MM.1S (cell line): ENCODE data around the gene SCFD2.

Source experiments
- DNase-seq: peaks from one replicate; pipeline ENCODE4 v3.0.0-alpha.2; 2015
- H2AFZ ChIP-seq: fragments of 300-600 bp; sonication (generic); 2 replicates; pipeline ENCODE4 v1.6.0; 2016; ENCODE audit warnings: antibody characterized with exemption, low read length
- H3F3A ChIP-seq: fragments of 300-600 bp; sonication (generic); 2 replicates; pipeline ENCODE4 v1.6.1; 2016; ENCODE audit warnings: mild to moderate bottlenecking, antibody characterized with exemption, low read length, moderate library complexity, mixed read lengths; ENCODE audit not compliant: insufficient read depth
- H3K27ac ChIP-seq: fragments of 300-600 bp; sonication (generic); 2 replicates; pipeline ENCODE4 v1.5.1; 2016; ENCODE audit warnings: mild to moderate bottlenecking, low read length
- H3K27me3 ChIP-seq: fragments of 300-600 bp; sonication (generic); replicated peaks from 2 replicates; pipeline ENCODE4 v1.6.0; 2016; ENCODE audit warnings: low read length; ENCODE audit not compliant: insufficient read depth
- H3K36me3 ChIP-seq: fragments of 300-600 bp; sonication (generic); replicated peaks from 2 replicates; pipeline ENCODE4 v1.6.1; 2016; ENCODE audit warnings: mild to moderate bottlenecking, low read length, mixed read lengths; ENCODE audit not compliant: insufficient read depth
- H3K4me1 ChIP-seq: fragments of 300-600 bp; sonication (generic); 2 replicates; pipeline ENCODE4 v1.6.1; 2016; ENCODE audit warnings: low read length, mixed read lengths
- H3K4me2 ChIP-seq: fragments of 300-600 bp; sonication (generic); 2 replicates; pipeline ENCODE4 v1.6.0; 2016; ENCODE audit warnings: low read depth, low read length
- H3K4me3 ChIP-seq: fragments of 300-600 bp; sonication (generic); 2 replicates; pipeline ENCODE4 v1.5.1; 2016; ENCODE audit warnings: low read length, mixed read lengths
- H3K79me2 ChIP-seq: fragments of 300-600 bp; sonication (generic); 2 replicates; pipeline ENCODE4 v1.6.1; 2016; ENCODE audit warnings: mixed run types, low read length, mixed read lengths
- H3K9ac ChIP-seq: fragments of 300-600 bp; sonication (generic); 2 replicates; pipeline ENCODE4 v1.6.1; 2016; ENCODE audit warnings: low read length, mixed read lengths
- H3K9me2 ChIP-seq: fragments of 300-600 bp; sonication (generic); replicated peaks from 2 replicates; pipeline ENCODE4 v1.6.1; 2016; ENCODE audit warnings: mild to moderate bottlenecking, low read length, mixed read lengths; ENCODE audit not compliant: insufficient read depth
- H3K9me3 ChIP-seq: fragments of 300-600 bp; sonication (generic); replicated peaks from 2 replicates; pipeline ENCODE4 v1.6.1; 2016; ENCODE audit warnings: mild to moderate bottlenecking, low read length, mixed read lengths; ENCODE audit not compliant: insufficient read depth
- H4K20me1 ChIP-seq: fragments of 300-600 bp; sonication (generic); 2 replicates; pipeline ENCODE4 v1.6.1; 2016; ENCODE audit warnings: mild to moderate bottlenecking, low read length, moderate library complexity, mixed read lengths; ENCODE audit not compliant: insufficient read depth
- EZH2 ChIP-seq: fragments of 300-600 bp; sonication (generic); optimal IDR thresholded peaks from 2 replicates; pipeline ENCODE3; 2017; ENCODE audit warnings: low read depth, mild to moderate bottlenecking, antibody characterized with exemption, low read length, mixed read lengths
- EZH2phosphoT487 ChIP-seq: fragments of 300-600 bp; sonication (generic); IDR thresholded peaks from 2 replicates; pipeline ENCODE4 v1.6.1; 2018; ENCODE audit warnings: antibody characterized with exemption, low read length
- TF ChIP-seq, protein P1 (sequence below): fragments of 300-600 bp; sonication (generic); IDR thresholded peaks from 2 replicates; pipeline ENCODE4 v1.5.1; 2016; ENCODE audit warnings: antibody characterized with exemption, low read length, mixed read lengths

The SCFD2 gene

DNA sequence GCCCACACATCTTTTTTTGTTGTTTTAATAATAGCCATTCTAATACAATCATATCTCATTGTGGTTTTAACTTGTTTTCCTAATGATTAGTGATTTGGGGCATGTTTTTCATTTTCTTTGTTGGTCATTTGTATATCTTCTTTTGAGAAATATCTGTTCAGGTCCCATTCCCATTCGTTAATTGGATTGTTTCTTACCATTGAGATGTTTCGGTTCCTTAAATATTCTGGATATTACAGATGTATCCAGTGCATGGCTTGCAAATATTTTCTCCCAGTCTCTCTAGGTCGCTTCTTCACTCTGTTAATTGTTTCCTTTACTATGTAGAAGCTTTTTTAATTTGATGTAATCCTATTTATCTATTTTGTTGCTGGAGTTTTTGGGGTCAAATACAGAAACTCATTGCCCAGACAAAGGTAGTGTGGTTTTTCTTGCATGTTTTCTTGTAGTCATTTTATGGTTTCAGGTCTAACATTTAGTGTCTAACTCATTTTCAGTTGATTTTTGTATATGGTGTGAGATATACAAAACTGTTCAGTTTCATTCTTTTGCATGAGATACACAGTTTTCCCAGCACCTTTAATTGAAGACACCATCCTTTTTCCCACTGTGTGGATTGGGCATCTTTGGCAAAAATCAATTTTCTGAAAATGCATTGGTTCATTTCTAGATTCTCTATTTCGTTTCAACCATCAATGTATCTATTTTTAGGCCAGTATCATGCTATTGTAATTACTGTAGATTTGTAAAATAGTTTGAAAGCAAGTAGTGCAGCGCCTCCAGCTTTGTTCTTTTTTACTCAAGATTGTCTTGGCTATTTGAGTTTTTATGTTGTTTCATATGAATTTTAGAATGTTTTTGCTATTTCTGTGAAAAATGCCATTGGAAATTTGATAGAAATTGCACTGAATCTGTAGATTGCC is 195.9 kb downstream of the SCFD2 start:
- no peak overlapping the region for H3K4me2 ChIP-seq
- no peak for DNase-seq
- peaks cover 23% of the 10 kb centered on the region for H3K27me3 ChIP-seq
- H3F3A ChIP-seq = no peaks in the 10 kb centered on the region
- no peaks in the 10 kb centered on the region for H3K9me2 ChIP-seq
- no peaks in the 10 kb centered on the region for H3K9me3 ChIP-seq
- no peak overlapping the region for H3K9ac ChIP-seq
- no peak overlapping the region for H3K27ac ChIP-seq
- no peaks in the 10 kb centered on the region for H3K79me2 ChIP-seq
- no peaks in the 10 kb centered on the region for H3K36me3 ChIP-seq
- no peaks in the 10 kb centered on the region; the same call in 1 of the 2 replicates for H4K20me1 ChIP-seq
- no peak overlapping the region for H3K4me3 ChIP-seq
- no peak for TF ChIP-seq EZH2phosphoT487
- TF ChIP-seq EZH2 = no peak
- TF ChIP-seq, protein P1, sequence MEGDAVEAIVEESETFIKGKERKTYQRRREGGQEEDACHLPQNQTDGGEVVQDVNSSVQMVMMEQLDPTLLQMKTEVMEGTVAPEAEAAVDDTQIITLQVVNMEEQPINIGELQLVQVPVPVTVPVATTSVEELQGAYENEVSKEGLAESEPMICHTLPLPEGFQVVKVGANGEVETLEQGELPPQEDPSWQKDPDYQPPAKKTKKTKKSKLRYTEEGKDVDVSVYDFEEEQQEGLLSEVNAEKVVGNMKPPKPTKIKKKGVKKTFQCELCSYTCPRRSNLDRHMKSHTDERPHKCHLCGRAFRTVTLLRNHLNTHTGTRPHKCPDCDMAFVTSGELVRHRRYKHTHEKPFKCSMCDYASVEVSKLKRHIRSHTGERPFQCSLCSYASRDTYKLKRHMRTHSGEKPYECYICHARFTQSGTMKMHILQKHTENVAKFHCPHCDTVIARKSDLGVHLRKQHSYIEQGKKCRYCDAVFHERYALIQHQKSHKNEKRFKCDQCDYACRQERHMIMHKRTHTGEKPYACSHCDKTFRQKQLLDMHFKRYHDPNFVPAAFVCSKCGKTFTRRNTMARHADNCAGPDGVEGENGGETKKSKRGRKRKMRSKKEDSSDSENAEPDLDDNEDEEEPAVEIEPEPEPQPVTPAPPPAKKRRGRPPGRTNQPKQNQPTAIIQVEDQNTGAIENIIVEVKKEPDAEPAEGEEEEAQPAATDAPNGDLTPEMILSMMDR = no peak
- no peaks in the 10 kb centered on the region for H3K4me1 ChIP-seq
- H2AFZ ChIP-seq = no peak overlapping the region

DNA sequence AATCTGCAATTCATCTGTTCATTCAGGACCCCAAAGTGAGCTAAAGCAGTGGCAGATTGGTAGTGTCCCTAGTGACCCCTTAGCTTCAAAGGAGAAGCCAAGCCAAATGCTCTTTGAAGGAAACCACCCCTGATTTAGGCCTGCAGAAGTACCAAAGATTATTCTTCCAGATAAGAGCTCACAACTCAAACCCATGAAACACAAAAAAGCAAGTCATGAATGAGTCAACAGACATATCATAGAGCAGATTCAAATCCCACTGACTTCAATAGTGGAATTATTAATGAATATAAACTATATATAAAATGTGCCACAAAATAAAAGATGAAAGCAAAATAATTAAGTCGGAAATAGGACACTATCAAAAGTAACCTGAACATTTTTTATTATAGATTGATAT is 197.6 kb downstream of the SCFD2 start:
- TF ChIP-seq EZH2phosphoT487 (no peak), EZH2 (no peak)
- TF ChIP-seq, protein P1 = no peak
- Histone ChIP-seq H3K9ac (no peak overlapping the region), H3F3A (no peaks in the 10 kb centered on the region), H2AFZ (no peak overlapping the region), H3K79me2 (no peaks in the 10 kb centered on the region), H3K9me2 (no peaks in the 10 kb centered on the region), H3K27me3 (0 out of 2 replicates have a peak, but pooled peaks cover 7% of the 10 kb centered on the region), H3K4me1 (no peaks in the 10 kb centered on the region), H3K36me3 (no peaks in the 10 kb centered on the region), H3K9me3 (no peaks in the 10 kb centered on the region), H3K27ac (no peak overlapping the region), H4K20me1 (no peaks in the 10 kb centered on the region), H3K4me2 (no peak overlapping the region), H3K4me3 (no peak overlapping the region)
- DNase-seq = no peak

DNA sequence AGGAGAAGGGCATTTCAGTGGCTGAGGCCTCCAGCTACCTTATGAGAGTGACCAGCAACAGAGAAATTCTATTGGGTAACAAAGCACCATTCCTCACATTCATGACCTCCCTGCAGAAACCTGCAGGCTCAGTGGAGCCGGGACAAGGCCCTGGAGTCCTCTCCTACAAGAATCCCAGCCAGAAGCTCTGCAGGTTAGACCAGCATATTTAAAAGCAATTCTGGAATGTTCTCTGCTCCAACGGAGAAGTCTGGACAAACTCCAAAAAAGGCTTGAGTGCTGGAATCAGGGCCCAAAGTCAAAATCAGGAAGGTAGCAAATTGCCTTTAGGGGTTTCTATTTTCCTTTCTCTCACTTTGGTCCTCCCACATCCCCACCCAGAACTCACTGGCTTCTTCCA is 202.9 kb downstream of the SCFD2 start:
- no peaks in the 10 kb centered on the region for H3K79me2 ChIP-seq
- no peak overlapping the region for H3K4me3 ChIP-seq
- H3K9me3 ChIP-seq = no peaks in the 10 kb centered on the region
- H3K27me3 ChIP-seq = no peaks in the 10 kb centered on the region
- H3K4me1 ChIP-seq = no peaks in the 10 kb centered on the region
- no peaks in the 10 kb centered on the region for H4K20me1 ChIP-seq
- DNase-seq = no peak
- no peak overlapping the region for H3K4me2 ChIP-seq
- no peak for TF ChIP-seq EZH2
- TF ChIP-seq EZH2phosphoT487 = no peak
- TF ChIP-seq, protein P1 = no peak
- H3K36me3 ChIP-seq = no peaks in the 10 kb centered on the region
- H3K27ac ChIP-seq = no peak overlapping the region
- no peaks in the 10 kb centered on the region for H3K9me2 ChIP-seq
- no peak overlapping the region for H2AFZ ChIP-seq
- no peaks in the 10 kb centered on the region for H3F3A ChIP-seq
- H3K9ac ChIP-seq = no peak overlapping the region
